IPS-11a (cell line): Measurements from ENCODE around the gene RERE.

Source experiments
- H3K4me3 ChIP-seq: one replicate; pipeline ENCODE4 v1.5.1; 2013; ENCODE audit warnings: low read depth, low read length, control low read depth

Gene RERE

DNA sequence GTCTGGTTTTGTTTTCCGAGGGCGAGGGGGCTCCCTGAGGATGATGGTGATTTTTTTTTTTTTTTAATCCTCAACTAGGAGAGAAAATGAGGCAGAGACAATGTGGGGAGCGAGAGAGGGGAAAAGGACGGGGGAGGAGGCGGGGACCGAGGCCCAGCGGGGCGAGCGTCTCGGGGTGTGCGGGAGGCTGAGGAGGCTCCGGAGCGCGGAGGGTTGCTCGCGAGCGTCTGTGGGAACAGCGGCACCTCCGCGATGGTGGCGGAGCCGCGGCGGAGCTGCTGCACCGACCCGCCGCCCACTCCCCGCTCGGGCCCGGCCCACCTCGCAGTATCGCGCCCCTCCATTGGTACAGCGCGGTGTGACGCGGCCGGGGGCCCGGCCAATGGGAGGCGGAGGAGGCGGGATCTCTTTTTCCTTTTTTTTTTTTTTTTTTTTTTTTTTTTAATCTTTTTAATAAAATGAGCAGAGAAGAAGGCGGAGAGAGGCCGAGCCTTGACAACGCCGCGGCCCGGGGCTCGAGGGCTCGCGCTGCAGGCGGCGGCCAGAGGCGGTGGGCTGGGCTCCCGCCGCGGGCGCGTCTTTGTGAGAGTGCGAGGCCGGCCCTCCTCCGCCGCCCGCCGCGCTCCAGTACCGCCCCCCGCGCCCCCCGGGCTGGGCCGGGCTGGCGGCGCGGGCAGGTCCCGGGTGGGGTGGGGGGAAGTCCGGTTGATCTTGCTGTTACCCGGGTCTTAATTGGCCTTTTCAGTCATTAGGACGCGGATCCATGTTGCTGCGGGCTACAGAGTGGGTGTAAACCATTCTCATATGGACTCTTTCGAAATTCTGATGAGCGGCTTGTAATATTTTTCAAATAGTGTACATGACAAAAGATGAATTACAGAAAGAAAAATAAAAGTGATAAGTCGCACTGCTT is at the start of gene RERE:
Gene RERE (minus strand): TSS at position 229 of the 913 bp plus-strand sequence.
- peak within 1 kb of the TSS; percentile 86 for H3K4me3 ChIP-seq

DNA sequence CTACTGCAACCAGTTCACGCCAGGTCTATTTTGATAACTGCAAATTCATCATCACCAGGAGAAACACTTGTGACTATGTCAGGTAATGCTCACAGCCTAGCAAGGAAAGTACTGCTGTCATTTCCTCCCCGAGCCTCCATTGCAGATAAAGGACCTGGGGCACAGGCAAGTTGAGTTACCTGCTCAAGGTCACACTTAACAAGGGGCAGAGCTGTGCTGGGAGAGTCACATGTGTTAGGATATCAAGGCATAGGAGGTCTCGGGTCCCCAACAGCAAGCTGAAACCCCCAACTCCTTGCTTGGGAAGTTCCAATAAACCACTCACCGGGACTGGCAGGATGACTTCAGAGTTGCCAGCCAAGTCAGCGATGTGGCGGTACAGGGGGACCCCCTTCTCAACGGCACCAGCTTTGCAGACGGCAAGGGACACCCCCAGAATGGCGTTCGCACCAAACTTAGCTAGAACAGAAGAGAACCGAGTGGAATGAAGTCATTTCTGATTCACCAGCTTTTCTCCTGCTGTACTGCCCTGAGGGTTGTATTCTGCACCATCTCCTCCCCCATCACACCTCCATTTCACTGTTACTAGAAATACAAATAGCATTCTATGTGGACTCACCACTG is 49.5 kb upstream of the RERE start:
- H3K4me3 ChIP-seq, result no peak overlapping the region

DNA sequence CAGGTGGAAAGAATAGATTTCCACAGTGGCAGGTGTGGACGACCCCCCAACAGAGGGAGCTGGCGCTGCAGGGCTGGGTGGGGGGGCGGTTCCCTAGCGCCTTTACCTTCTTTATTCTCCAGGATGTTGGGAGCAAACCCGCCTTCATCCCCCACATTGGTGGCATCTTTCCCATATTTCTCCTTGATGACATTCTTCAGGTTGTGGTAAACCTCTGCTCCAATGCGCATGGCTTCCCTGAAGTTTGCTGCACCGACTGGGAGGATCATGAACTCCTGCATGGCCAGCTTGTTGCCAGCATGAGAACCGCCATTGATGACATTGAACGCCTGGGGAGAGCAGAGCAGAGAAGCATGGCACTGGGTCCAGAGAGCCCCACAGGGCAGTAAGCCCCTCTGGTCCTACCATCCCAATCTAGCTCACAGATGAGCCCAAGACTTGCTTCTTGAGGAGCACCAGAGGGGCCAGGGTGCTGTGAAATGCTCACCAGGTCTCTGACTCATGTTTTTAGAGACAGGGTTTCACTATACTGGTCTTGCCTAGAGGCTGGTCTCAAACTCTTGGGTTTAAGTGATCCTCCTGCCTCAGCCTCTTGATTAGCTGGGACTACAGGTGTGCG is 48.8 kb upstream of the RERE start:
- no peak overlapping the region for H3K4me3 ChIP-seq

DNA sequence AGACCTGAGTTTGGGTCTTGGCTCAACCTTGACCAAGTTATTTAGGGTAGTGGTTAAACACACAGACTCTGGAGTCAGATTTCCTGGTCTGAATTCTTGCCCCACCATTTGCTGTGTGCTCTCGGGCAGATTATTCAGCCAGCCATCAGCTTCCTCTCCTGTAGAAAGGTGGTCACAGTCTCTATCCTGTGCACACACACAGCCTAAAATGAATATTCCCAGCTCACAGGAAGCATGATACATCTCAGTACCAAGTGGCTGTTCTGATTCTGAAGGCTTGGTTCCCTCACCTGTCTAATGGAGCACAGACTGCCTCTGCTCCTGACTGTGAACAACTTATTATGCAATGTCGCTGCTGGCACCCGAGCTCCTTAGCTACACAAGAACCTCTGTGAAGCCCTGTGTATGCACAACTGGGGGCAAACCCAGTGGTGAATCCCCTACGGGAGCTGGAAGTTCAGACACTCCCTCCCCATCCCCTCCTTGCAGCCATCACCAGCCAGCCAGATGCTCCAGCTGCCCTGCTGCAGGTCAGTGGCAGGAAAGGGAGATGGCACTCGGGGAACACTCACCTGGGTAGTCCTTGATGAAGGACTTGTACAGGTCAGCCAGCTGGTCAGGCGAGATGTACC is 47.4 kb upstream of the RERE start:
- H3K4me3 ChIP-seq, result no peak overlapping the region

DNA sequence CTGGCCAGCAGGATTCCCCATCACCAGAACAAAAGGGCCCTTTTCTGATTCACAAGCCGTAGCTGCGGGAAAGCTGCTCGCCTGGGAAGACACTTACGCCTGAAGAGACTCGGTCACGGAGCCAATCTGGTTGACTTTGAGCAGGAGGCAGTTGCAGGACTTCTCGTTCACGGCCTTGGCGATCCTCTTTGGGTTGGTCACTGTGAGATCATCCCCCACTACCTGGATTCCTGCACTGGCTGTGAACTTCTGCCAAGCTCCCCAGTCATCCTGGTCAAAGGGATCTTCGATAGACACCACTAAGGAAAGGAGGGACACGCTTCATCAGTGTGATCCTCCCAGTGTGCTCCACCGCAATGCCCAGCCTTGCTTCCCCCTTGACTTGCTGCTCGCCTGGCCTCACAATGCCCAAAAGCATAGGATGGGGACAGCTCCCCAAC is 46.4 kb upstream of the RERE start:
- H3K4me3 ChIP-seq, result no peak overlapping the region

DNA sequence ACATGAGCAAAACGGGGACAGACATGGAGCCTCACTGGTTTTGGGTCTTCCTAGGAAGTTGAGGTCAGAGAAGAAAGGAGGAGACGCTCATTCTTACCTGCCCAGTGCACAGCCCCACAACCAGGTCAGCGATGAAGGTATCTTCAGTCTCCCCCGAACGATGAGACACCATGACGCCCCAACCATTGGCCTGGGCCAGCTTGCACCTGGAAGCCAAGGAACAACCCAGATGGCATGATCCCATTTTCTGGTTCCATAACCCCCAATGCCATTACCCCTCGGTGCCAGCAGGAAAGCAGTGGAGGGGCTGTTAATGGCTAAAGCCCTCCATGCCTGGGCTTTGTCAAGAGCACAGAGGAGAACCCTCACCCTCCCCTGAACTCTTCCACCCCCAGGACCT is 45.7 kb upstream of the RERE start:
- no peak overlapping the region for H3K4me3 ChIP-seq

DNA sequence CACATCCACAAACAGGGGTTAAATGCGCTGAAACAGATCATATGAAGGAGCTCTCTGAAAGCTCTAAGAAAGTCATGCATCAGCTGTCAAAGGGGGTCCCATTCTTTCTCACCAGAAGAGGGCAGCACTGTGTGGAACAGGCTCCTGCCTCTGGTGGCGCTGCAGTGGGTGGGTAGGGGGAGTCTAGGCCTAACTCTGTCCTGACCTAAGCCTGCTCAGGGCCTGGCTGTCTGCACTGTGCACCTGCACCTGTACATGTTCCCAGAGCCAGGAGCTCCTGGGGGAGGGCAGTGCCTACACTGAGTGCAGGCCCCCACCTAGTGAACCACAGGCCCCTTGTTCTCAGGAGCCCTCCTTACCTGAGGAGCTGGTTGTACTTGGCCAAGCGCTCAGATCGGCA is 45.1 kb upstream of the RERE start:
- H3K4me3 ChIP-seq, result no peak overlapping the region

DNA sequence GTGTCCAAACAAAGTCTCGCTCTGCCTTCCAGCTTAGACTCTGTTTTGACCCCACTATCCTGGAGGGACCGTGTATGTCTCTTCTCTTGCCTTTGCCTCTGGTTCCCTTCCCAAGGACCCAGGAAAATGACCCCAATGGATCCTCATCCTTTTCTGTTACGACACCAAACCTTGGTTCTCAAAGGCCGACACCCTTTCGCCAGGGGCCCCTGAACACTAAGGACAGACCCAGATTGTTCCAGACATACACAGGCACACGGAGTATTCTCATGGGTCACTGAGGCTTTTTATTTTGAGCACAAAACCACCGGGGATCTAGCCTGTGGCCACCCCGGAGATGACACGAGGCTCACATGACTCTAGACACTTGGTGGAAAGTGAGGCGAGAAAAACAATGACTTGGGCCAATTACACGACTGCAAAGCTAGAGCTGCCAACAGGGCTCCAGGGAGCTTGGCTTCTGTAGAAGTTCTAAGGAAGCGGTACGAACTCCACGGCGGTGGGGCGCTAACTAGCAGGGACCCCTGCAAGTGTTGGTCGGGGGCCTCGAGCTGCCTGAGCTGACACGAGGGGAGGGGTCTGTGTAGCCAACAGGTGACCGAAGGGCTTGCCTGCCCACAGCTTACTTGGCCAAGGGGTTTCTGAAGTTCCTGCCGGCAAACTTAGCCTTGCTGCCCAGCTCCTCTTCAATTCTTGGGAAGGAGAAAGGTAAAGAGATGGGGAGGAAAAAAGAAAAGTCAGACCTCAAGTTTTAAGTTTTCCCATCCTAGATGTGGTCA is 43.5 kb upstream of the RERE start:
- no peak overlapping the region for H3K4me3 ChIP-seq

DNA sequence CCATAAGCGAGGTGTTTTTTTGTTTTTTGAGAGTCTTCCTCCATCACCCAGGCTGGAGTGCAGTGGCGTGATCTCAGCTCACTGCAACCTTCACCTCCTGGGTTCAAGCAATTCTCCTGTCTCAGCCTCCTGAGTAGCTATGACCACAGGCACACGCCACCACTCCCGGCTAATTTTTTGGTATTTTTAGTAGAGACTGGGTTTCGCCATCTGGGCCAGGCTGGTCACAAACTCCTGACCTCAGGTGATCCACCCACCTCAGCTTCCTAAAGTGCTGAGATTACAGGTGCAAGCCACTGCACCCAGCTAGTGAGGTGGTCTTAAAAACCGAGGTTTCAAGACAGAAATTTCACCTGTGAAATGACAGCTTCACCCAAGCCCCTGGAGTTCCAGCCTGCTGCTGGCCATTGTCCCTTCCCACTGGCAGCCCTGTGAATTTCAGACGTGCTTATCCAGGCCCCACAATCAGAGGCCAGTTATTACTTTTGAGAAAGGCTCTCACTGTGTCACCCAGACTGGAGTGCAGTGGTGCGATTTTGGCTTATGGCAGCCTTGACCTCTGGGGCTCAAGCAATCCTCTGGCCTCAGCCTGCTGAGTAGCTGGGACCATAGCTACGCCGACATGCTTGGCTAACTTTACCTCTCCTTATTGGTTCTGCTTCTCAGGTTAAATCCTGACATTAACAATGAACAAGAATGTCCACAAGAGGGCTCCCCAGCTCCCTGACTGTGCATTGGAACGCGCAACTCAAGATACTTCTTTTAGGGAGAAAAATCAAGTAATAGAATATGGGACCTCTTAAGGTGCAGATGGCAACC is 41.7 kb upstream of the RERE start:
- H3K4me3 ChIP-seq, result no peak overlapping the region

DNA sequence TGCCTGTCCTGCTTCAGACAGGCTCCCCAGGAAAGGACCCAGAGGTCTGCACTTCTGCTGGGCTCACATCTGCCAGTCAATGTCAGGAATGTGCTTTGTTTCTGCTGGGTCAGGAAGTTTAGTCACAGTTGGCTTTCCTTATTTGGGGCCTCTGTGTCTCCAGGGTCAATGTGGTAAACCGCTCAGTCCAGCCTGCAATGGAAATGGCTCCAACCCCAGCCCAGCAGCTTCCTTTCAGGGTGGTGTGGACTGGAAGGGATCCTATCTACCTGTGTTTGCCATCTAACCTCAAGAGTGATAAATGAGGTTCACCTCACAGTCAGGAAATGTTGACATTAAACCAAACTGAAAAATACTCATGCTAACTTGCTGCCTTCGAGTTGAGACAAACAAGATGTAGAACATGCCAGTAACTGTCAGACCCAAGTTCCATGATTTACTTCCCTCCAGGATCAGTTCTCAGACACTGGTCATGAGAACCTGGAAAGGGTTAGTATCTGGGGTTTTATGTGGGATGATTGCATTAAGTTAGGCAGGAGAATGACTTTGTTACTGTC is 40.8 kb upstream of the RERE start:
- H3K4me3 ChIP-seq, result no peak overlapping the region

DNA sequence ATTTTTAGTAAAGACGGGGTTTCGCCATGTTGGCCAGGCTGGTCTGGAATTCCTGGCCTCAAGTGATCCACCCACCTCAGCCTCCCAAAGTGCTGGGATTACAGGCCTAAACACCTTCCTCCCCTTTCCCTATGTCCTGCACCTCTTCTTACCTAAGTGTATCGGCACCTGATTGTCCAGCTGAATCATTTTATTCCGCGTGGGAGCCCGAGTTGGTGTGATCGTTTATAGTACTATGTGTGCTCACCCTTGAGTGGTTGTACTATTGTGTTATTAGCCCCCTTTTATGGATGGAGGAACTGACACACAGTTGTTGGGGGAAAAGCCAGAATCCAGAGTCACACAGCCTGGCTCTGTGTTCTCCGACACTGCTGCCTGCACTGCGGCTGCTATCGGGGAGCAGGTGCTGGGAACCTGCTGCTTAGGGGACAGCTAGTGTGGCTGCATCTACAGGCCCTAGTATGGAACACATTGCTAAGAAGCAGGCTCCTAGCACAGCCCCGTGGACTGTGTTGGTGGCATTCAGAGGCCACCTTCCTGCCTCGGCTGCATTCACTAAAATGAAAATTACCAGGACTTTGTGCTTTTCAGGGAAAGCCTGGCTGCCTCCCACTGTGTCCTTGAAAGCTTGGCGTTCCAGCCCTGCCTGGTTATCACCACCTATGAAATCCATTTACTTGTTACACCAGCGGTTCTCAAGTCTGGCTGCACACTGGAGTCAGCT is 39.4 kb upstream of the RERE start:
- no peak overlapping the region for H3K4me3 ChIP-seq

DNA sequence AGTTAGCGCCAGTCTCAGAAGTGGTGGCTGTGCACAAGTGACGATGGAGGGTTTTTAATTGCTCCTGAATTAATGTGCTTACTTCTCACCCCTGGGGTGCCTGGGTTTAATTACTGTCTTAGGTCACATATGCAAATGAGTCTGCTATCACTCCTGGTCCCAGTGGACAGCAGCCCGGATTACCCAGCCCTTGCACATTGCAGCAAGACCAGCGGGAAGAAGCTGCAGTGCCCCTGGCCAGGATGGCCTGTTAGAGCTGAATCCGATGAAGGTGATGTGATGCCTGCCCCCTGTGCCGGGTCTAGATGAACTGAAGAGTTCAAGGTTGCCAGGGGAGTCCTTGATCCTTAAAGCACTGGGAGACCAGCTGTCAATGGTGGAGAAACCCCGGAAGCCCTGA is 36.8 kb upstream of the RERE start:
- H3K4me3 ChIP-seq, result no peak overlapping the region

DNA sequence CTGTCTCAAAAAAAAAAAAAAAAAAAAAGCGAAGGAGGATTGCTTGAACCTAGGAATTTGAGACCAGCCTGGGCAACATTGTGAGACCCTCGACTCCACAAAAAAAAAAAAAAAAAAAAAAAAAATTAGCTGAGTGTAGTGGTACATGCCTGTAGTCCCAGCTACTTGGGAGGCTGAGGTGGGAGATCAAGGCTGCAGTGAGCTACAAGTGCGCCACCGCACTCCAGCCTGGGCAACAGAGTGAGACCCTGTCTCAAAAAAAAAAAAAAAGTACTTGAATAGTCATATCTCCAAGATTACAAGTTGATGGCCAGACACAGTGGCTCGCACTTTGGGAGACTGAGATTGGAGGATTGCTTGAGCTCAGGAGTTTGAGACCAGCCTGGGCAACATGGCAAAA is 33.6 kb upstream of the RERE start:
- no peak overlapping the region for H3K4me3 ChIP-seq

DNA sequence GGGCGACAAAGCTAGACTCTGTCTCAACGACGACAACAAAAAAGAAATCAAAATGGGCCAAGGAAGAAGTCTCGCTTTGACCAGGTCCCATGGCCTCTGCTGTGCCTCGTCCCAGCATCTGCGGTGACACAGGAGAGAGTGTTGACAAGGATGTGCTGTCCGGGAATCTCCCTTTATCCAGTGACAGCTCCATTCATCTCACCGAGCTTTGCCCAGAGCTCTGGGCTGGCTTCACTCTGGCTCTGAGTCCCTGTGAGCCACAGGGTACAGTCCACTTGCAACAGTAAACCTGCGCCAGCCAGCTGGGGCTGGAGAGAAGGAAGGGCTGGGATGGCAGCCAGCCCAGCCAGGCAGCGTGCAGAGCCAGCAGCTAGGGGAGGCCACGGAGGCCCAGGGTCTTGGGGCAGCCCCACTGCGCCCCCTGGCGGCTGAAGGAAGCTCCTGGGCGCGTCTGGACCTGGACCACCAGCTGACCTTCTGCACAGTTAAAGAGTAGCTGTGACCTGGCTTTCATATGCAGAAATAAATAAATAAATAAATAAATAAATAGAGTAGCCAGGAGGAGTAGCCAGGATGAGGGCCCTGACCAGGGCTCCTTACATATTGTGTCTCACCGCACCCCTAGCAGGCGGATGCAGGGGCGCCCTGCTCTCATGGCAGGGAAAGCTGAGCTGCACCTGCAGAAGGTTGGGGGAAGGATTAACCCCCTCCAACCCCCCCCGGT is 31.4 kb upstream of the RERE start:
- no peak overlapping the region for H3K4me3 ChIP-seq

DNA sequence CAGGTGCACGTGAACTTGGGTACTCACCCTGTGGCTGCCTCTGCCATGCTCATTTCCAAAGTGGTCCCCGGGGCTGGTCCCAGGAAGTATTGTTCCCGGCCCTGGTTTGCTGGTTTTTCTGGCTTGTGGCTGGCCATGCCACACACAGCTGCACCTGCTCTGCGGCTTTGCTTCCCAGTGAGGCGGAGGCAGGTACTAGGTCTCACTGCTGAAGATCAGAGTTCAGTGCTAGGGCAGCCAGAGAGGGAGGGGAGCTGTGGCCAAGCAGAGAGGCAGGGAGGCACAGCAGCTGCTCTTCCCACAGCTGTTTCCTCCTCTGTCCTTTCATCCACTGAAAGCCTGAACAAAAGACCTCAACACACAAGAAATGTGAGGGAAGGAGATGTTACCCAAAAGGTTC is 30.6 kb upstream of the RERE start:
- no peak overlapping the region for H3K4me3 ChIP-seq

DNA sequence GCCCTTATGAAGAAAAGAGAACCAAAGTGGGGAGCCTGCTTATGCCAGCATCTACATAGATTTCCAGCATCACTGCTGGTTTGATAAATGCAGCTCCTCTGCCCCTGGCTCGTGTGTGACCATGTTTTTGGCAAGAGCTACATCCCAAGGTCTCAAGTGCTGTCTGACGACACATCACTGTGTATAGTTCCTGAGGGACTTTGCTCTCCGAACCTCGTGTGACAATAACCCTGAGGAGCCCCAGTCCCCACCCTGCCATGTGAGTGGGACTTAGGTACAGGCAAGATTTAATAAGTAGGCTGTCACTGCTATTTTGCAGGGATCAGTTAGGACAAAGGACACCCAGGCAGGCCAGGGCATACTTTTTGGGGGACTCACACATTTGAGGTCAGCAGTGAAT is 28.8 kb upstream of the RERE start:
- no peak overlapping the region for H3K4me3 ChIP-seq

DNA sequence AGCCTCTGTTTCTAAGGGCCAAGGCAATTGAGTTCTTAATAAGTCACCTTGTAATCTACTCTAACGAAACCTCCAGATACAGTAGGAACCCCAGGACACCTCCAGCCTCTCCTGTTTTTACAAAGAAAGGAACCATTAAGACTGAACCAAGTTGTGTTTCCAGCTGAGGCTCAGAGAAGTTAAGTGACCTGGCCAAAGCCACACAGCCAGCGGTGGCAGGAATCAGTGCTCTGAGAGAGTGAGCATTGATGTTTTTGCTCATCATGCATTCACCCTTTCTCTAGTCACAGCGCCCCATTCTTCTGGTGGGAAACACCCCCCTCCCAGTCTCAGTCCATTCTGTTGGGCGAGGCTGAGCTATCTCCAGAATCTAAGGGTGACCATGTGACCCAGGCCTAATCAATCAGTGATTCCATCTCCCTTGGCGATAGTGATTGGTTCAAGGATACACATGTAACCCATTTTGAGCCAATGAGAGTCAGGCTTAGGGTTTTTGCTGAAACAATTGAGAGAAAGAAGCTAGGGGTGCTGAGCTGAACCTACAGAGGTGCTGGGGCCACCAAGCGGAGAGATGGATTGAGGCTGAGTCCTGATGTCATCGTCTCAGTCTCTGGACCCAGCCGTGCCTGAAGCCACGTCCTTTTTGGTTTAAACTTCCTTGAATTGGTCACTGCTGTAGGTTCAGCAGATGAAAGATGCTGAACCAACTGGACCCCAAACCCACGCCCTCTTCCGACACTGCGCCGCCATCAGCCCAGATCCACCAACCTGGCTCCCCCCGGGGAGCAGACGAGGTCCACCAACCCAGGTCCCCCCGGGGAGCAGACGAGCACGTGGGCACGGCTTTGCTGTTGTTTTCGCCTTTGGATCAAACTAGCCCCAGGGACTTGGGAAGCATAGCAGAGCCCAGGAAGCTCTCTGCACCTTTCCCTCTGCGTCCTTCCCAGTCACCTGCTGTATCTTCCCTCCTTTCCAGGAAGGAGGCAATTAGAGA is 28.0 kb upstream of the RERE start:
- no peak overlapping the region for H3K4me3 ChIP-seq
